Liver (tissue), 9 donors: ENCODE measurements around the gene RNASE8. TPM values are rescaled to one million over a fixed set of nuclear protein-coding genes. Genes with fewer than 3 reads are reported as not detected.

Experiments used
- DNase-seq: peaks from one replicate; pipeline ENCODE4 v3.0.0-alpha.2; 2017; ENCODE audit warnings: low spot score
- H3K27ac ChIP-seq, 2 donors: one replicate each; pipeline ENCODE4 v1.7.0; 2013; ENCODE audit warnings: inconsistent platforms in 2 of 2, low read length in 2 of 2, control low read depth in 1 of 2, low read depth in 1 of 2, mild to moderate bottlenecking in 1 of 2
- H3K27me3 ChIP-seq, 4 donors: one replicate each; pipeline versions ENCODE4 v1.6.1 to v1.7.0; 2013; ENCODE audit warnings: low read length in 3 of 4, inconsistent platforms in 1 of 4, mild to moderate bottlenecking in 1 of 4, moderate library complexity in 1 of 4; ENCODE audit not compliant: control insufficient read depth in 4 of 4, insufficient read depth in 4 of 4
- H3K36me3 ChIP-seq, 4 donors: one replicate each; pipeline versions ENCODE4 v1.6.1 to v1.7.0; 2013; ENCODE audit warnings: low read length in 3 of 4, mild to moderate bottlenecking in 3 of 4, low read depth in 1 of 4, moderate library complexity in 1 of 4; ENCODE audit not compliant: control insufficient read depth in 4 of 4, insufficient read depth in 3 of 4
- H3K4me1 ChIP-seq, 4 donors: one replicate each; pipeline versions ENCODE4 v1.6.1 to v1.7.0; 2013; ENCODE audit warnings: low read length in 3 of 4, mild to moderate bottlenecking in 3 of 4, moderate library complexity in 1 of 4; ENCODE audit not compliant: control insufficient read depth in 4 of 4, insufficient read depth in 4 of 4
- H3K4me3 ChIP-seq, 3 donors: one replicate each; pipeline versions ENCODE4 v1.6.1 to v1.7.0; 2013; ENCODE audit warnings: low read length in 3 of 3, control low read depth in 1 of 3, low read depth in 1 of 3, mild to moderate bottlenecking in 1 of 3
- H3K9ac ChIP-seq, 2 donors: one replicate each; pipeline ENCODE4 v1.7.0; 2013; ENCODE audit warnings: low read length in 2 of 2, mild to moderate bottlenecking in 2 of 2, moderate library complexity in 2 of 2, control low read depth in 1 of 2, low read depth in 1 of 2
- H3K9me3 ChIP-seq, 4 donors: one replicate each; pipeline versions ENCODE4 v1.6.1 to v1.7.0; 2013; ENCODE audit warnings: low read length in 3 of 4; ENCODE audit not compliant: control insufficient read depth in 4 of 4
- ATF3 ChIP-seq: IDR thresholded peaks from 2 replicates; pipeline ENCODE4 v1.6.1; 2016; ENCODE audit warnings: antibody characterized with exemption
- CTCF ChIP-seq: fragments of 150-350 bp; IDR thresholded peaks from 2 replicates; pipeline ENCODE4 v1.5.1; 2017; ENCODE audit warnings: improper control_type of control experiment, low read depth, low read length; ENCODE audit not compliant: missing input control
- EGR1 ChIP-seq, 2 donors: IDR thresholded peaks; 2 replicates each; pipeline ENCODE4 v1.6.1; 2016 to 2018; ENCODE audit warnings: antibody characterized with exemption in 2 of 2, low read depth in 2 of 2
- FOXA1 ChIP-seq: IDR thresholded peaks from 2 replicates; pipeline ENCODE4 v1.6.1; 2016; ENCODE audit warnings: antibody characterized with exemption
- FOXA2 ChIP-seq: IDR thresholded peaks from 2 replicates; pipeline ENCODE4 v1.6.1; 2016; ENCODE audit warnings: antibody characterized with exemption
- GABPA ChIP-seq, 2 donors: IDR thresholded peaks in 1 of 2; conservative IDR thresholded peaks in 1 of 2; 2 replicates each; pipeline ENCODE4 v1.6.1; 2016; ENCODE audit warnings: antibody characterized with exemption in 2 of 2, mild to moderate bottlenecking in 1 of 2, moderate library complexity in 1 of 2
- HNF4A ChIP-seq, 2 donors: conservative IDR thresholded peaks; 2 replicates each; pipeline ENCODE4 v1.6.1; 2016; ENCODE audit warnings: antibody characterized with exemption in 2 of 2, mild to moderate bottlenecking in 2 of 2
- HNF4G ChIP-seq: IDR thresholded peaks from 2 replicates; pipeline ENCODE4 v1.6.1; 2016; ENCODE audit warnings: antibody characterized with exemption
- JUND ChIP-seq, 2 donors: IDR thresholded peaks; 2 replicates each; pipeline ENCODE4 v1.6.1; 2016; ENCODE audit warnings: antibody characterized with exemption in 2 of 2
- MAX ChIP-seq: IDR thresholded peaks from 2 replicates; pipeline ENCODE4 v1.6.1; 2016; ENCODE audit warnings: antibody characterized with exemption
- NR2F2 ChIP-seq: IDR thresholded peaks from 2 replicates; pipeline ENCODE4 v1.6.1; 2016; ENCODE audit warnings: antibody characterized with exemption
- RAD21 ChIP-seq, 2 donors: IDR thresholded peaks; 2 replicates each; pipeline ENCODE4 v1.6.1; 2016; ENCODE audit warnings: antibody characterized with exemption in 2 of 2, mild to moderate bottlenecking in 2 of 2
- REST ChIP-seq: IDR thresholded peaks from 2 replicates; pipeline ENCODE4 v1.6.1; 2016; ENCODE audit warnings: antibody characterized with exemption, mild to moderate bottlenecking
- RXRA ChIP-seq, 2 donors: IDR thresholded peaks; 2 replicates each; pipeline ENCODE4 v1.6.1; 2017 to 2018; ENCODE audit warnings: antibody characterized with exemption in 2 of 2, mild to moderate bottlenecking in 1 of 2
- SP1 ChIP-seq: IDR thresholded peaks from 2 replicates; pipeline ENCODE4 v1.6.1; 2018; ENCODE audit warnings: antibody characterized with exemption, mild to moderate bottlenecking
- TAF1 ChIP-seq: conservative IDR thresholded peaks from 2 replicates; pipeline ENCODE4 v1.6.1; 2016; ENCODE audit warnings: antibody characterized with exemption, mild to moderate bottlenecking
- YY1 ChIP-seq: IDR thresholded peaks from 2 replicates; pipeline ENCODE4 v1.6.1; 2016; ENCODE audit warnings: antibody characterized with exemption, mild to moderate bottlenecking
- ZBTB33 ChIP-seq: IDR thresholded peaks from 2 replicates; pipeline ENCODE4 v1.6.1; 2016; ENCODE audit warnings: antibody characterized with exemption
- WGBS: extraction: QIAGEN DNeasy Blood & Tissue Kit; methylation state at CpG from one replicate; pipeline ENCODE4 v1.1.7; 2013; 5-methylcytosine and 5-hydroxymethylcytosine counted together
- polyA plus RNA-seq, 2 donors: library from polyadenylated mRNA; stranded (reverse) in 1 of 2; unstranded in 1 of 2; fragments of 200-250 nt in 1 of 2; fragments of >200 nt in 1 of 2; fragmentation: Nextera tagmentation in 1 of 2; extraction: Ambion mirVana in 1 of 2; gene quantifications; one replicate each; pipeline versions ENCODE4 v1.2.1 to v1.2.3, GENCODE V29; 2013 to 2015
- total RNA-seq, 2 donors: library from RNA; depleted of rRNA; stranded (reverse); fragments of >200 nt; gene quantifications; one replicate each; pipeline ENCODE4 v1.2.3, GENCODE V29; 2014
- donor health status: healthy.
- donor health status: healthy.
- donor health status: healthy.
- donor health status: healthy.
- donor health status: healthy.

RNASE8 gene
- total and polyA plus RNA-seq, 4 donors, result not detected

- Histone ChIP-seq H3K36me3 (no peaks in the 10 kb centered on the region), H3K27ac (peak overlapping the region; percentile 63 to 79), H3K4me1 (peaks cover 8 to 48% (median 41%) of the 10 kb centered on the region in 4 donors), H3K4me3 (peak overlapping the region in 1 of 3 donors; percentile 15), H3K9ac (peak overlapping the region in 1 of 2 donors; percentile 9), H3K27me3 (no peaks in the 10 kb centered on the region), H3K9me3 (no peaks in the 10 kb centered on the region)
- peak; percentile 7 to 41 for TF ChIP-seq JUND (IDR thresholded peaks at IDR 0.05)
- peak; percentile 96 for TF ChIP-seq YY1
- TF ChIP-seq CTCF, result peak; percentile 92
- no peak for TF ChIP-seq GABPA (IDR thresholded peaks at IDR 0.05 in 1 of 2, conservative IDR thresholded peaks at IDR 0.05 in 1 of 2)
- TF ChIP-seq EGR1 (IDR thresholded peaks at IDR 0.05; ENCODE audit: low read depth in 2 of 2), result no peak
- TF ChIP-seq HNF4G, result no peak
- TF ChIP-seq REST, result peak; percentile 24
- TF ChIP-seq HNF4A (conservative IDR thresholded peaks at IDR 0.05), result peak; percentile 24 to 48
- TF ChIP-seq RAD21 (IDR thresholded peaks at IDR 0.05), result peak; percentile 90 to 93
- TF ChIP-seq FOXA1, result no peak
- TF ChIP-seq ATF3, result no peak
- TF ChIP-seq SP1, result peak; percentile 62
- TF ChIP-seq MAX, result no peak
- no peak for TF ChIP-seq ZBTB33
- peak; percentile 79 for TF ChIP-seq NR2F2
- TF ChIP-seq TAF1, result no peak
- TF ChIP-seq RXRA (IDR thresholded peaks at IDR 0.05), result peak; percentile 58 to 80
- TF ChIP-seq FOXA2, result no peak
- WGBS, result 9% methylated on average over 11 of the region's 11 CpGs
- peak; percentile 86 for DNase-seq
Observed at GRCh38 chr14:21106498-21107282, 49.1 kb downstream of the RNASE8 start.
